ENCODE data around the gene CD274.

DNA sequence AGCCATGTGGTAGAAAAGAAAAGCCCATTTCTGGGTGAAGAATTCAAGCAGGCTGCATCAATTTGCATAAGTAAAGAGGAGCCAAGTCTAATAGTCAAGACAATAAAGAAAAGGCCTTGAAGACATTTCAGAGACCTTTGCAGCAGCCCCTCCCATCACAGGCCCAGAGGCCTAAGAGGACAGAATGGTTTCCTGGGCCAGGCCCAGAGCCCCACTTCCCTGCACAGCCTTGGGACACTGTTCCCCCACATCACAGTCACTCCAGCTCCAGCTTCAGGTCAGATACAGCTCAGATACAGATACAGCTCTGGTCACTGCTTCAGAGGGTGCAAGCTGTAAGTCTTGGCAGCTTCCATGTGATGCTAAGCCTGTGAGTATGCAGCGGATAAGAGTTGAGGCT, 41.7 kb upstream of the CD274 start:
- TF ChIP-seq, protein P1, sequence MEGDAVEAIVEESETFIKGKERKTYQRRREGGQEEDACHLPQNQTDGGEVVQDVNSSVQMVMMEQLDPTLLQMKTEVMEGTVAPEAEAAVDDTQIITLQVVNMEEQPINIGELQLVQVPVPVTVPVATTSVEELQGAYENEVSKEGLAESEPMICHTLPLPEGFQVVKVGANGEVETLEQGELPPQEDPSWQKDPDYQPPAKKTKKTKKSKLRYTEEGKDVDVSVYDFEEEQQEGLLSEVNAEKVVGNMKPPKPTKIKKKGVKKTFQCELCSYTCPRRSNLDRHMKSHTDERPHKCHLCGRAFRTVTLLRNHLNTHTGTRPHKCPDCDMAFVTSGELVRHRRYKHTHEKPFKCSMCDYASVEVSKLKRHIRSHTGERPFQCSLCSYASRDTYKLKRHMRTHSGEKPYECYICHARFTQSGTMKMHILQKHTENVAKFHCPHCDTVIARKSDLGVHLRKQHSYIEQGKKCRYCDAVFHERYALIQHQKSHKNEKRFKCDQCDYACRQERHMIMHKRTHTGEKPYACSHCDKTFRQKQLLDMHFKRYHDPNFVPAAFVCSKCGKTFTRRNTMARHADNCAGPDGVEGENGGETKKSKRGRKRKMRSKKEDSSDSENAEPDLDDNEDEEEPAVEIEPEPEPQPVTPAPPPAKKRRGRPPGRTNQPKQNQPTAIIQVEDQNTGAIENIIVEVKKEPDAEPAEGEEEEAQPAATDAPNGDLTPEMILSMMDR (IDR thresholded peaks at IDR 0.05; ENCODE audit: poor library complexity, severe bottlenecking) = no peak
- TF ChIP-seq EZH2 (IDR thresholded peaks at IDR 0.05; ENCODE audit: borderline replicate concordance, insufficient read depth, low read length, poor library complexity, severe bottlenecking) (no peak), RAD21 (conservative IDR thresholded peaks at IDR 0.05) (no peak), TAF1 (IDR thresholded peaks at IDR 0.05; ENCODE audit: low read depth) (no peak), POLR2AphosphoS5 (IDR thresholded peaks at IDR 0.05) (no peak)

All from neural cell (in vitro differentiated cells).